GM18873 (cell line): Measurements from ENCODE around the gene TAGLN3.

Experiments used
- ATAC-seq: cut with Tn5 transposase; IDR thresholded peaks from one replicate; pipeline ENCODE4 v1.9.1; 2021; ENCODE audit warnings: mild to moderate bottlenecking, moderate library complexity, moderate number of reproducible peaks; ENCODE audit not compliant: unreplicated experiment, low FRiP score

Gene TAGLN3

GRCh38 chr3:111998636-111999483 lies at the start of gene TAGLN3:
TSS of gene TAGLN3 (plus strand) at chr3:111998922. CDS start at chr3:111999423, 501 bp downstream.
- no peak for ATAC-seq

- ATAC-seq: no peak
These were observed 49.0 kb upstream of the TAGLN3 start for GRCh38 chr3:111949712-111950111.

- ATAC-seq: no peak
These were observed 47.7 kb upstream of the TAGLN3 start for GRCh38 chr3:111951032-111951431.

- ATAC-seq: no peak
These were observed 46.6 kb upstream of the TAGLN3 start for GRCh38 chr3:111952086-111952485.

GRCh38 chr3:111952866-111953450 lies 45.8 kb upstream of the TAGLN3 start:
- no peak for ATAC-seq

GRCh38 chr3:111954228-111954990 lies 44.3 kb upstream of the TAGLN3 start:
- ATAC-seq: no peak

GRCh38 chr3:111955876-111956275 lies 42.8 kb upstream of the TAGLN3 start:
- no peak for ATAC-seq

GRCh38 chr3:111956449-111956848 lies 42.3 kb upstream of the TAGLN3 start:
- no peak for ATAC-seq

GRCh38 chr3:111956995-111957734 lies 41.6 kb upstream of the TAGLN3 start:
- ATAC-seq: no peak

GRCh38 chr3:111961461-111962164 lies 37.1 kb upstream of the TAGLN3 start:
- ATAC-seq: no peak

GRCh38 chr3:111963424-111963823 lies 35.3 kb upstream of the TAGLN3 start:
- ATAC-seq: no peak

- ATAC-seq: no peak
These were observed 33.2 kb upstream of the TAGLN3 start for GRCh38 chr3:111965484-111965883.

- ATAC-seq: no peak
These were observed 31.7 kb upstream of the TAGLN3 start for GRCh38 chr3:111967068-111967467.

GRCh38 chr3:111967651-111968274 lies 31.0 kb upstream of the TAGLN3 start:
- ATAC-seq: peak; percentile 92

- no peak for ATAC-seq
These were observed 30.2 kb upstream of the TAGLN3 start for GRCh38 chr3:111968319-111969054.

GRCh38 chr3:111970376-111970775 lies 28.3 kb upstream of the TAGLN3 start:
- no peak for ATAC-seq

- no peak for ATAC-seq
These were observed 27.1 kb upstream of the TAGLN3 start for GRCh38 chr3:111971533-111972130.

- no peak for ATAC-seq
These were observed 25.8 kb upstream of the TAGLN3 start for GRCh38 chr3:111972891-111973290.
